Erythroblast (primary cell): ENCODE measurements around the gene TBL2.

Experiments
- GATA1 ChIP-seq: IDR thresholded peaks from 2 replicates; pipeline ENCODE4 v1.6.1; 2011; ENCODE audit warnings: low read depth, mild to moderate bottlenecking, control low read depth, low read length, moderate library complexity
- POLR2A ChIP-seq: IDR thresholded peaks from 2 replicates; pipeline ENCODE4 v1.6.1; 2011; ENCODE audit warnings: mild to moderate bottlenecking, low read length

DNA sequence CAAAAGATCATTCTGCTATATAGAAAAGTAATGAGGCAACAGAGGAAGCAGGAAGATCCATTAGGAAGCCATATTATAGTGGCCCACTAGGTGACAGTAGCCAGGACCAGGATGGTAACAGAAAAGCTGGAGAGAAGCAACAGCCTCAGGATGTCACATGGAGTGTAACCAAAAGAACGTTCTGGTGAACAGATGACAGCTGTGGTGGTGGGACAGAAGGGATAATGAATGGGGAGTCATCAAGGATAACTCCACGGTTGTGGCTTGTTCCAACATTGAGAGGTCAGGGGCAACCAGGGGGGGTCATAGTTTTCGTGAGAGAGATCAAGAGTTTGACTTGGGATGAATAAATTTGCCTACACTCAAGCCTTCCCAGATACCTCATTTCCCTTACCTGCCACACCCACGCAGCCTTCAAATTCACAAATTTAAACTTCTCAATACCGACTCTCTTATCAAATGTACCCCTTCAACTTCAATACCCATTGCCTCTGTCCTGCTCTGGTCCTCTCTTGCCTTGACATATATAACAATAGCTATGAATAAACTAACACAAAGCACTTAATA lies 9.3 kb downstream of the TBL2 start:
- TF ChIP-seq POLR2A (peak; percentile 13), GATA1 (no peak)
